Caki2 (cell line): ENCODE data around the gene NUCKS1. TPM values are rescaled to one million over a fixed set of nuclear protein-coding genes. Genes with fewer than 3 reads are reported as not detected.

Source experiments
- DNase-seq: peaks from one replicate; pipeline ENCODE4 v3.0.0-alpha.2; 2015; ENCODE audit warnings: low read depth
- in situ Hi-C: cut with HindIII; loops from 2 replicates; pipeline ENCODE4 v1.10.0; 2016; ENCODE audit warnings: low sequenced_read_pairs, low pct_unique_long_range_greater_than_20kb, mixed read lengths
- total RNA-seq: library from RNA; depleted of rRNA; stranded (reverse); fragments of >200 nt; shearing (Covaris generic); gene quantifications from 2 replicates; pipeline ENCODE4 v1.2.3, GENCODE V29; 2014; ENCODE audit warnings: low replicate concordance

NUCKS1 gene
- total RNA-seq, 1 experiment from 2014 or later, result 109 TPM

DNA sequence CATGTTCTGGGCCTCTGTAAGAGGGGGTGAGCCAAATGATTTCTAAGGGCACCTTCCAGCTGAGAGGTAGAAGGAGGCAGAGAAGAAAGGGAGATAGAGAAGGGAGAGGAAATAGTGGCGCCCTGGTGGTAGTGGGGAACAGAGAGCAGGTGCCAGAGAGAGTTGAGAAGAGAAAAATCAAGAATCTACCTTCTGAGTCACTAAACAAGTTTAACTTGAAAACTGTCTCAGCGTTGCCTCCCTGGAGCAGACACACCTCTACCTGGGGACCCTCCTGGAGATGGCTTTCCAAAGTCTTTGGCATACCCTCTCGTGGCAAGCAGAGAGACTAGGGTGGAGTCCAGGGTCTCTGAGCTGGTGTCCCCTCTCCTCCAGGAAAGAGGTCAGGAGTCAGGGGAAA, 68.6 kb downstream of the NUCKS1 start:
- no peak for DNase-seq
- in situ Hi-C loops, result no loop called here

DNA sequence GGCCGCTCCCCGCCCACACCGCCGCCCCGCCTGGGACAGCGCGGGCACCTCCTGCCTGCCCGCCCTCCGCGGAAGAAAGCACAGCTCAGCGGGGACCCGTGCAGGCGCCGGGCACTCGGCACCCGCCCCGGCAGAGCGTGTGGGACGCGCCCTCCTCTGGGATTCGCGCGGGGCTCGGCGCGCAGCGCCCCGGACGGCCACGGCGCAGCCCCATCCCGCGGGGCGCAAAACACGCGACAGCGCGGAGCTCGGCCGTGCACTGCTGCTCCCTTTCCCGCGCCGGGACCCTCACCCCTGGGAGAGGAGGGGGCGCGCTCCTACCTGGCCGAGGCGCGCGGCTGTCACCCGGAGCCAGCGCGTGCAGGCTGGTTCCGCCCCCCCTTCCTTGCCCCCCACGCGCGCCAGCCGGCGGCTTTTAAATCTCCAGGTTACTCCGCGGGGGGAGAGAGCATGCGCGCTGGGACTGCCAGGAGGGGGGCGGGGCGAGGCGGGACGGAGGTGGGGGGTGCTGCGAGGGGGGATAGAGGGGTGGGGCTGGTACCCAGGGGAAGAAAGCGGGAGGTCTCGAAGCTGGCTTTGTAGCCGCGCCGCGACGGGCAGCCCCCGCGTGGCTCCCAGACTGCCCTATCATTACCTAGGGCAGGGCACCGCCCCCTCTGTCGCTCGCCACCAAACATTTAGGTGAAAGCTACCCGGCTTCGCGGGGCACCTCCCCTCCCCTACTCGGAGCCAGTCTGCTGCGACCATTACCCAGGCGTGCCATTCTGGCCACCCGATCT, 69.7 kb downstream of the NUCKS1 start, which contains the start of gene SLC45A3:
SLC45A3 (minus strand) TSS at position 437 of the 779 bp plus-strand sequence. CDS start 15,853 bp downstream, outside the sequence.
- in situ Hi-C loops, result no loop called here
- peak; percentile 23 for DNase-seq

DNA sequence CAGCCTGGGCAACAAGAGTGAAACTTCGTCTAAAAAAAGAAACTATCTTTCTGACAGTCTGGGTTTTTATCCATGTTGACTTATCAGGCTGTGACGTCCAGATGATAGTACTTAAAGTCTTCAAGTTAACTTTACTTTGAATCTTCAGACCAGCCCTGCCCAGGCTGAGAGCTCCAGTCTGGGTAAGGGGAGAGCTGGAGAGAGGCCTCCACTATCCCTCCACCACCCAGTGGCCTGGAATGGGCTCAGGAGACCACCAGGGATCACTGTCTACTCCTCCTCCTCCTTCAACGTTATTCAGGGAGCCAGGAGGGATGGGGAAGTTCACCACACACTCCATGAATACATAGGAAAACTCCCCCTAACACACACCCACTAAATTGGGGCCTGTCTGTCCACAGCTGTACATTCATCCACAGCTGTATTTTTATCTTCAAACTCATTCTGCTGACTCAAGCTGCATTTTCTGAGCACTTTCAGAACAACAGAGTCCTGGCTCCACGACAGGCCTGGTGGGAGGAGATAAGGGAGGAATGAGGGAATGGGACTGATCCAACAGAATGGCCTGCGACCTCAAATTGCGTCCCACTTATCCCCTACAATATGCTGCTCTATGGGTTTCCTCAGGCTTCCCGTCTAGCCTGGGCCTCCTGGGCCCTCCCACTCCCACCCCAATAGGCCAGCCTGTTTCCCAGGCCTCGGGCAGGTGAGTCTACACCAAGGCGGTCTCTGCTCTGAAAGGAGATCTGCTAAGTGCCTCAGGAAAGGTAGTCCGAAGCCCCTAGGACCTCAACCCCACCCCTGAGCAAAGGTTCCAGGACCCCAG, 71.5 kb downstream of the NUCKS1 start:
- no peak for DNase-seq
- in situ Hi-C loops, result no loop called here

DNA sequence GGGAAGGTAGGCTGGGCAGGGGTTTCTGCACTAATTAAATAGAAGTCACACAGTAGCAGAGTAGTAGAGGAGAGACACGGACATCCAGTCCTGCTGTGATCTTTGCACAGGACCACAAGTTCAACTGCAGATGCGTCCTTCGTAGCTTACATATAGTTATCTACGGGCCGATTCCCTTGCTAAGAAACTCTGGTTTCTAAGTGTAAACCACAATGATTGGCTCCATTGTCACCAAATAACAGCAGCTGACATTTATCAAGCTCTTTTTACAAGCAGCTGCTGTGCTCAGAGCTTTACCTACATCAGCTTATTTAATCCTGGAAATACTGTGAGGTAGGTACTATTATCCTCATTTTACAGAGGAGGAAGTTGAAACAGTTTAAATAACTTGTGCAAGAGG, 72.8 kb downstream of the NUCKS1 start:
- in situ Hi-C loops, result no loop called here
- DNase-seq, result no peak

DNA sequence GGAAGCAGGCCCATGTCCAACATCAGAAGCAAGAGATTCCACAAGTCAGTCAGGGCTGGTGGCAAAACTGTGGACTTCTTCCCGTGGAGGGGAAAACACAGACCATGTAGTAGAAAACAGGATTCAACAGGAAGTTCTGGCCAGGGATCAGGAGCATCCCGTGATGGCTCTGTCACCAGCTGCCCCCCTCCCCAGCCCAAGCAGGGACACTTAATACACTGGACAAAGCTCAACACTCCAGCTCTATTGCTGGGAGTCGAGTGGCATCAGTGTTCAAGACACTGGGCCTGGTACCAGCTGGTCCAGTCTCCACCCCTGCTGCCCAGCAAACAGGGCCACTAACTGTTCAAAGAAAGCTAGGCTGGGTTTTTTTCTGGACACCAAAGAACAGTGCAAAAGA, 73.4 kb downstream of the NUCKS1 start:
- in situ Hi-C loops, result no loop called here
- DNase-seq, result no peak

DNA sequence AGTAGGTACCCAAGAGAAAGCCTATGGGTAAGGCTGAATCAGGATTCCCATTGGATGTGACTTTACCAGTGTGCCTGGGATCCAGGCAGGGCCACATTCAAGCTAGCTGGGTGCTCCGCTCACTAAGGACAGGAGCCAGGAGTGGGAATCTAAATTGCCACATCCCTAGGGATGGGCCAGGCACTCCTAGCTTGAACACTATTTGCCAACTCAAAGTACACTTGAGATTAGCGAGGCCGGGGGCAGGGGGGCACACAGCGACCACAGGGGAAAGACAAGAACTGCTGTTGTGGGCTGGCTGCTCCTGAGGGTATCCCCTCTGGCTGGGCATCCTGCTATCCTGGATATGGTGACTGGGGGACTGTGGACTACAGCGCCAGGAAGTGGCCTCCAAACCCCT, 74.0 kb downstream of the NUCKS1 start:
- in situ Hi-C loops, result no loop called here
- DNase-seq, result no peak

DNA sequence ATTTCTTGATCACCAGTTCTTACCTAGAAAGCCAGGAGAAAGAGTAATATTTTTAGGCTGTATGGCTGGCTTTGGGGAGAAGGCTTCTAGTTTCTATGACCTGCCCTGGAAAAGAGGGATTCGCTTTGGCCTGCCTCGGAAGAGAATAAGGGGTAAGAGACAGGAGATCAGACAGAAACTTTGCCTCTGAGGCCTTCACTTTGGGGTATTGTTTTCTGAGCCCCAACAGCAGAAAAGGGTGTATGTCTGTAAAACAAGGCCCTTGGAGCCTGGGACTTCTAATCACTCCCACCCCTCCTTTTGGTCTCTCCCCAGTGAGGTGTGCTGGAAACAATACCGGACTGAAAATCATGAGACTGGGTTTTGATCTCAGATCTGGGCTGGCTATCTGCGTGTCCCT, 74.7 kb downstream of the NUCKS1 start:
- DNase-seq, result no peak
- in situ Hi-C loops, result no loop called here

DNA sequence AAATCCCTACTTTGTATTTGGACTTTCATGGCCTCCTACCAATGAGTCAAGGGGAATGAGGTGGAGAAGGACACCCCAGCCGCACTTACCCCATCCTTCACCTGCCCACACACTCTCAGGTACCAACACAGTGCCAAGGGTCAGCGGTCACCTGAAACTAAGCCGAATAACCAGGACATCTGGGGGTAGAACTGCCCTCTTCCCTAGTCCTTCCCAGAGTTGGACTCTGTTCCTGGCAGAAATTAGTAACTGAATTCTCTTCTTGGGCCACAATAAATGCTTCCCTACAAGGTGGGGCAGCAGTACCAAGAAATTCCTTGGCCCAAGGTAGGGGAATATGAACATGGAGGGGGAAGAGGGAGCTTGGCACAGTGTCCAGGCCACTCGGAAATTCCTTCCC, 77.0 kb downstream of the NUCKS1 start:
- in situ Hi-C loops, result no loop called here
- no peak for DNase-seq

GRCh38 chr1:205672395-205672889, 77.5 kb downstream of the NUCKS1 start:
- in situ Hi-C loops, result no loop called here
- no peak for DNase-seq

- in situ Hi-C loops, result no loop called here
- no peak for DNase-seq
Measured at GRCh38 chr1:205670611-205671430, 79.2 kb downstream of the NUCKS1 start.

- in situ Hi-C loops, result no loop called here
- no peak for DNase-seq
Measured at GRCh38 chr1:205670150-205670446, 79.9 kb downstream of the NUCKS1 start.

DNA sequence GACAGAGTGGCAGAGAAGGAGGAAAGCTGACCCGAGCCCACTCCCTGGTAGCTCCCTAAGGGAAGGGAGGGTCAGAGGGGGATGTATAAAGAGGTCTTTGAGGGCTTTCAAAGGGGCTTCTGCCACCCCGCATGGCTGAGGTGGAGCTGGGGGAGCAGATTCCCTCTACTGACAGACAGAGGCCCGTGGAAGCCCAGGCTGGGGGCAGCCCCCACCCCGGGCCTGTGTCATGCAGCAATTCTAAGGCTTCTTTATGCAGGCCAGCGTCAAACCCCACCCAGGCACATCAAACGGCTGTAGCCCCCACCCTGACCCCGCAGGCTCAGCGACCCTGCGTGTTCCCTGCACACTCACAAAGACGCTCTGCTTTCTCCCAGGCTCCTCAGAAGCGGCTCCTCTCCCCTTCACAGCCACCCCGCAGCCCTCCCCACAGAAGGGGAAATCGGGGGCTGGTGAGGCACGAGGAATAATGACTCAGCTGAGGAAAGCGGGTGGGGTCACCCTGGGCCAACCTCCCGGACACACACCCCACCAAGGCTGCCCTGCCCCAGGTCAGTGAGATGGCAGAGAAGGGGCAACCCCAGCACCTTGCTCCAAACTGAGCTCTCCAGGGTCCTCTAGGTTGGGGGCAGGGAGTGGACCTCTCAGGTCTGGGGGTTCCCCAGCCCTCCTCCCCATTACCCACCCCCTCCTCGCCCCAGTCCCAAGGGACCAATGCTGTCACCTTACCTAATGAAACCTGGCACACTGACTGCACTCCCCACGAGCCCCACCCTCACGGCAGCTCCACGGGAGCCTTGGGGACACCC, 80.4 kb downstream of the NUCKS1 start:
- in situ Hi-C loops, result no loop called here
- DNase-seq, result no peak

DNA sequence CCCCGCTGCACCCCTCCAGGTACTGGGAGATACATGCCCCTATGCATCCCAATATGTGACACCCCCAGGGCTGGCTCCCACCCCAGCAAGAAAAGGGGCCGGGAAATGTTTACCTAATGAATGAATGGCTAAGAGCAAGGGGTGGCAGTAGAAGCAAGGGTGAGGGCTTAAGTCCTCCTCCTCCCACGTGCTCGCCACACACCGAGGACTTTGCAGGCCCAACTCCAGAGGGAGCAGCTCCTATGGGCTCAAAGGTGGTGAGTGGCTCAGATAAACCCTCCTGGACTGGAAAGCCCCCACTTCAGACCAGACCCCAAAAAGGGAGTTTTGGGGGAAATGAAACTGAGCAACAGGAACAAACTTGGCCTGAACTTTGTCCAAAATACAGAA, 81.0 kb downstream of the NUCKS1 start:
- in situ Hi-C loops, result no loop called here
- no peak for DNase-seq

DNA sequence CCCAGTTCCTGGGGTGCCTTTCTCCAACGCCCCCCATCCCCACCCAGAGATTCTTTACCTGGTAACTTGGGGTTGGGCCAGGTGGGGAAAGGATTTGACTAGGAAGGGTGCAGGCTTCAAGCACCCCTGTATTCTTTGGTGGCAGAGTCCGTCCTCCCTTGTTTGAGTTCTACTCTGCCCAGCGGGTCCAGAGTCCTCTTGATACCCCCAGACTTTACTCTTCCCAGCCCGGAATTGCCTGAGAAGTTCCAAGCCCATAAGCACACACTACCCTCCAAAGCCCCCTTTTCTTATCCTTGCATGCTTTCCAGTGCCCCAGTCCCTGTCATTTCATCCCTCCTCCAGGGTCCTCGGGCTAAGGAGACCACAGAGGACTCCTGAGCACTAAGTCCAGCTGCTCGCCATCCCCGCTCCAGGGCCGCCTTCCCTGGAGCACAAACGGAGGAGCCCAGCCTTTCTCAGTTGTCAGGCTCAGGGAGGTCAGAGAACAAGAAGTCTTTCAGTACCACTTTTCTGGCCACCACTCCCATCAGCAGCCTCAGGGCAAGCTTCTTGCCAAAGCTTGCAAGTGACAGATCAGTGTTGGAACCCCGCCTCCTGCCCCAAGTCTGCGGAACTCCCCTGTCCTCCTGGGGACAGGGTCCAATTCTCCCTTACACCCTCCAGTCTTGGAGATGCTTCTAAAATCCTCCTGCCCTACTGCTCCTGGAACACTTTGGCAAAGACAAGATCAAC, 81.9 kb downstream of the NUCKS1 start:
- in situ Hi-C loops, result no loop called here
- no peak for DNase-seq

GRCh38 chr1:205666372-205667166, 83.4 kb downstream of the NUCKS1 start:
- DNase-seq, result no peak
- in situ Hi-C loops, result no loop called here

DNA sequence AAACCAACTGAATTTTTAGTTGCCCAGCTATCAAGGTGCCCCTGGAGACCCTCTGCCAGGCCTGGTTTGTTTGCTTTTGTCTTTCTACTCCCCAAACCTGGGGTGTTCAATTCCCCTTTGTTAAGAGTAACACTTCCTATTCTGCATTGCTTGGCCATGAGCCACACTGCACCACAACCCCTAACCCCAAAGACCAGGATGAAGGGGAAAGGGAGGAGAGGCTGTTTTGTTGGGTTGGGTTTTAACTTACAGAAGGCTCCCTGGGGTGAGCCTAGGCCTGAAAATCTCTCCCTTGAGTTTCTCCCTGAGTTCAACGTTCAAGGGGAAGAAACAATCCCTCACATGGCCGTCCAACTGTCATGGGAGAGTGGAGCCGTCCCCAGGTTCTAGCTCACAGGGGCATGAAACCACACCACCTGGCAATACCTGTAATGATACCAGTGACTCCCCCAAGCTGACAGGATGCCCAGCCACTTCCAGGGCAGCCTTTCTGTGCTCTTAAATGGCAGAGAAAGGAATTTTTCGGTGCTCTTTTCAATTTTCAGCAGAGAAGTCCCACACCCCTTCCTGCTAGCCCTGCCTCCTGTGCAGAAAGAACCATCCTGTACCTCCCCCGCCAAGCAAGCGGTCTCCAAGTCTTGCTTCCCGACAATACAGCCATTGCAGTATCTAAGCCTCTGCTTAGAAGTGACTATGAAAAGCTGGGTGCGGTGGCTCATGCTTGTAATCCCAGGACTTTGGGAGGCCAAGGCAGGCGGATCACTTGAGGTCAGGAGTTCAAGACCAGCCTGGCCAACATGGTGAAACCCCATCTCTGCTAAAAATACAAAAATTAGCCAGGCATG, 84.6 kb downstream of the NUCKS1 start:
- in situ Hi-C loops, result no loop called here
- no peak for DNase-seq
